Neural cell (in vitro differentiated cells): ENCODE results near the gene WDTC1.

ENCODE experiments used
- CTCF ChIP-seq: fragments of 450-650 bp; IDR thresholded peaks from 2 replicates; pipeline ENCODE4 v1.5.1; 2014; ENCODE audit warnings: antibody characterized with exemption, mild to moderate bottlenecking, moderate library complexity; ENCODE audit not compliant: poor library complexity, severe bottlenecking
- EZH2 ChIP-seq: fragments of 200-600, 300-800 bp; shearing (Covaris generic), sonication (generic); IDR thresholded peaks from 2 replicates; pipeline ENCODE4 v1.6.1; 2014; ENCODE audit warnings: antibody characterized with exemption, low read length, borderline replicate concordance, mild to moderate bottlenecking; ENCODE audit not compliant: insufficient read depth, poor library complexity, severe bottlenecking
- POLR2AphosphoS5 ChIP-seq: IDR thresholded peaks from 2 replicates; pipeline ENCODE4 v1.6.1; 2012
- RAD21 ChIP-seq: fragments of 450-650 bp; conservative IDR thresholded peaks from 2 replicates; pipeline ENCODE4 v1.6.1; 2014; ENCODE audit warnings: antibody characterized with exemption, mild to moderate bottlenecking, moderate library complexity
- REST ChIP-seq: IDR thresholded peaks from 2 replicates; pipeline ENCODE4 v1.6.1; 2012; ENCODE audit warnings: borderline replicate concordance
- TAF1 ChIP-seq: IDR thresholded peaks from 2 replicates; pipeline ENCODE4 v1.6.1; 2012; ENCODE audit warnings: low read depth

GRCh38 chr1:27258598-27258997 lies 24.2 kb downstream of the WDTC1 start:
- TF ChIP-seq CTCF (no peak), POLR2AphosphoS5 (no peak), EZH2 (no peak), REST (no peak), TAF1 (no peak), RAD21 (no peak)
